HCT116 (cell line): ENCODE data around the gene CHCHD3. TPM values are rescaled to one million over a fixed set of nuclear protein-coding genes. Genes with fewer than 3 reads are reported as not detected.

ENCODE experiments used
- ATAC-seq: fragments of 200-7000 bp; cut with Tn5 transposase; 2 replicates; pipeline ENCODE4 v1.9.1; 2020; ENCODE audit warnings: mild to moderate bottlenecking, moderate library complexity
- BruUV-seq: library from RNA; stranded (reverse); fragments of 400-500 nt; replicated peaks from 2 replicates; lab custom pipeline; 2021; lab: Mats Ljungman, UMichigan
- CTCF ChIA-PET: fragments of 300-600 bp; sonication (Branson Sonifier 250); formaldehyde crosslinking; loops from one replicate; lab custom pipeline; 2021; ENCODE audit warnings: antibody characterized with exemption; lab: Charles Lee
- POLR2A ChIA-PET: fragments of 300-600, 350-600 bp; sonication (Branson Sonifier 250); formaldehyde crosslinking; loops from one replicate; lab custom pipeline; 2021; ENCODE audit warnings: antibody characterized with exemption; lab: Charles Lee
- RAD21 ChIA-PET, 2 experiments: fragments of 300-600 bp; sonication (Branson Sonifier 250); formaldehyde crosslinking; loops; one replicate each; lab custom pipeline; 2023; ENCODE audit warnings: low total read pairs in 2 of 2; ENCODE audit not compliant: uncharacterized antibody in 2 of 2, unreplicated experiment in 2 of 2, low non-redundant PET in 1 of 2; lab: Charles Lee
- DNase-seq: peaks from one replicate; pipeline ENCODE4 v3.0.0-alpha.2; 2010; ENCODE audit warnings: low read depth, low spot score
- H2AFZ ChIP-seq: fragments of 200-600 bp; shearing (Covaris generic), sonication (generic); 2 replicates; pipeline ENCODE4 v1.6.1; 2017; ENCODE audit warnings: low read depth, mixed run types, mixed read lengths, antibody characterized with exemption, low read length; ENCODE audit not compliant: poor library complexity, severe bottlenecking
- H3K27ac ChIP-seq: 2 replicates; pipeline ENCODE4 v1.5.1; 2012; ENCODE audit warnings: low read depth, low read length
- H3K27me3 ChIP-seq: fragments of 200-600 bp; sonication (generic); 2 replicates; pipeline ENCODE4 v1.6.1; 2016; ENCODE audit warnings: mixed run types, low read length, mixed read lengths; ENCODE audit not compliant: insufficient read depth
- H3K36me3 ChIP-seq, 2 experiments: fragments of 200-500 bp in 1 of 2; fragments of 200-600 bp in 1 of 2; sonication (Bioruptor generic) in 1 of 2; sonication (generic) in 1 of 2; 2 replicates each; pipeline versions ENCODE4 v1.5.1 to v1.6.1; 2014 to 2016; ENCODE audit warnings: low read length in 2 of 2, inconsistent platforms in 1 of 2, mixed read lengths in 1 of 2, mixed run types in 1 of 2; ENCODE audit not compliant: insufficient read depth in 2 of 2, control insufficient read depth in 1 of 2
- H3K4me1 ChIP-seq, 2 experiments: fragments of 200-600 bp in 1 of 2; sonication (generic) in 1 of 2; 2 replicates each; pipeline versions ENCODE4 v1.5.1 to v1.6.1; 2012 to 2017; ENCODE audit warnings: low read length in 2 of 2, inconsistent platforms in 1 of 2, mild to moderate bottlenecking in 1 of 2, mixed read lengths in 1 of 2, mixed run types in 1 of 2, moderate library complexity in 1 of 2; ENCODE audit not compliant: insufficient read depth in 2 of 2, control insufficient read depth in 1 of 2
- H3K4me2 ChIP-seq: fragments of 200-600 bp; sonication (generic); 2 replicates; pipeline ENCODE4 v1.6.1; 2017; ENCODE audit warnings: mixed run types, low read length, mixed read lengths
- H3K4me3 ChIP-seq, 2 experiments: fragments of 200-600 bp in 1 of 2; sonication (generic) in 1 of 2; replicated peaks in 1 of 2; 2 replicates each; pipeline ENCODE4 v1.5.1; 2011 to 2016; ENCODE audit warnings: low read length in 2 of 2, control low read depth in 1 of 2, low read depth in 1 of 2, mild to moderate bottlenecking in 1 of 2, mixed read lengths in 1 of 2, mixed run types in 1 of 2
- H3K79me2 ChIP-seq: fragments of 200-600 bp; sonication (generic); 2 replicates; pipeline ENCODE4 v1.6.1; 2017; ENCODE audit warnings: mild to moderate bottlenecking, mixed run types, low read length, moderate library complexity, mixed read lengths; ENCODE audit not compliant: insufficient read depth
- H3K9ac ChIP-seq: fragments of 200-600 bp; sonication (generic); 2 replicates; pipeline ENCODE4 v1.6.1; 2016; ENCODE audit warnings: low read length, mixed read lengths
- H3K9me2 ChIP-seq: fragments of 200-600 bp; sonication (generic), shearing (Covaris generic); 2 replicates; pipeline ENCODE4 v1.6.1; 2017; ENCODE audit warnings: mixed run types, mild to moderate bottlenecking, moderate library complexity; ENCODE audit not compliant: insufficient read depth
- H3K9me3 ChIP-seq, 2 experiments: fragments of 200-500 bp in 1 of 2; fragments of 200-600 bp in 1 of 2; sonication (Bioruptor generic) in 1 of 2; sonication (generic) in 1 of 2; 2 replicates each; pipeline ENCODE4 v1.6.1; 2014 to 2017; ENCODE audit warnings: low read length in 2 of 2, mixed read lengths in 2 of 2, inconsistent platforms in 1 of 2, low read depth in 1 of 2, mild to moderate bottlenecking in 1 of 2, mixed run types in 1 of 2, moderate library complexity in 1 of 2; ENCODE audit not compliant: control insufficient read depth in 1 of 2, insufficient read depth in 1 of 2
- H4K20me1 ChIP-seq: fragments of 200-600 bp; sonication (generic), shearing (Covaris generic); 2 replicates; pipeline ENCODE4 v1.6.1; 2017; ENCODE audit warnings: mixed run types, mild to moderate bottlenecking, moderate library complexity; ENCODE audit not compliant: insufficient read depth
- CEBPB ChIP-seq: IDR thresholded peaks from 2 replicates; pipeline ENCODE4 v1.6.1; 2012; ENCODE audit warnings: low read depth
- CTCF ChIP-seq, 3 experiments: fragments of 200-600 bp in 1 of 3; sonication (generic) in 1 of 3; IDR thresholded peaks in 2 of 3; conservative IDR thresholded peaks in 1 of 3; 2 replicates each; pipeline ENCODE4 v1.5.1; 2012 to 2017; ENCODE audit warnings: low read depth in 2 of 3, low read length in 2 of 3, antibody characterized with exemption in 1 of 3, borderline replicate concordance in 1 of 3, control low read depth in 1 of 3, mild to moderate bottlenecking in 1 of 3, mixed read lengths in 1 of 3, mixed run types in 1 of 3, moderate library complexity in 1 of 3; ENCODE audit not compliant: insufficient read depth in 1 of 3
- EZH2phosphoT487 ChIP-seq: fragments of 200-600 bp; IDR thresholded peaks from 2 replicates; pipeline ENCODE4 v1.6.1; 2018; ENCODE audit warnings: antibody characterized with exemption, borderline replicate concordance
- FOSL1 ChIP-seq: IDR thresholded peaks from 2 replicates; pipeline ENCODE4 v1.6.1; 2012; ENCODE audit warnings: low read depth
- MAX ChIP-seq: IDR thresholded peaks from 2 replicates; pipeline ENCODE4 v1.6.1; 2012
- POLR2A ChIP-seq: IDR thresholded peaks from 2 replicates; pipeline ENCODE4 v1.7.0; 2011; ENCODE audit warnings: borderline replicate concordance; ENCODE audit not compliant: insufficient read depth, insufficient read length; ENCODE audit errors: extremely low read depth
- SRF ChIP-seq: IDR thresholded peaks from 2 replicates; pipeline ENCODE4 v1.6.1; 2012; ENCODE audit warnings: low read depth
- YY1 ChIP-seq: IDR thresholded peaks from 2 replicates; pipeline ENCODE4 v1.6.1; 2011; ENCODE audit warnings: low read length, low read depth, moderate library complexity, mild to moderate bottlenecking; ENCODE audit not compliant: insufficient replicate concordance; ENCODE audit errors: extremely low read depth
- ZBTB33 ChIP-seq: IDR thresholded peaks from 2 replicates; pipeline ENCODE4 v1.6.1; 2011; ENCODE audit warnings: mild to moderate bottlenecking, low read length, moderate library complexity; ENCODE audit not compliant: insufficient replicate concordance; ENCODE audit errors: extremely low read depth
- ZFX ChIP-seq: fragments of 450-650 bp; IDR thresholded peaks from 2 replicates; pipeline ENCODE4 v1.6.1; 2017
- ZNF274 ChIP-seq: fragments of 200-500 bp; sonication (Bioruptor generic); IDR thresholded peaks from 2 replicates; pipeline ENCODE4 v1.6.1; 2014; ENCODE audit warnings: mild to moderate bottlenecking, low read depth, low read length, inconsistent platforms
- intact Hi-C: fragments of 100-400 bp; cut with micrococcal nuclease; formaldehyde crosslinking; loops from 2 replicates; pipeline ENCODE4 v1.10.0; 2022
- total RNA-seq: library from RNA; stranded (reverse); gene quantifications from one replicate; pipeline ENCODE4 v1.2.1, GENCODE V29; 2021; ENCODE audit not compliant: unreplicated experiment
- TF ChIP-seq, protein P1 (sequence below): IDR thresholded peaks from 2 replicates; pipeline ENCODE4 v1.6.1; 2012

Gene CHCHD3
- total RNA-seq, 1 experiment from 2014 or later, result 73.5 TPM

DNA sequence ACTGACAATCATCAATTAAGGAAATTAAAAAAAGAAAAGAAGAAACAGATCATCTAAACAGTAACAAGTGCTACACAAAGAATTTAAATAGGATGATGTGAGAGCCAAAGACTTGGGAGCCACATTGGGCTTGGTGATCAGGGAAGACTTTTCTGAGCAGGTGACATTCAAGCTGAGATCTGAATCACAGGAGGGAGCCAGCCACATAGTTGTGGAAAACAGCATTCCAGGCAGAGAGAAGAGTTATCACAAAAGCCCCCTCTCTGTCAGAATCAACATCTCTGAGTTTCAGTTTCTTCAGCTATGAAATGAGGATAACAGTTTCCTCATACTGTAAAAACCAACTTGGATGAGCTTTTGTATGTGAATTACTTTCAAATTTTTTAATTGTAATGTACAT is 336.4 kb downstream of the CHCHD3 start:
- CTCF ChIA-PET, result no interaction called here
- intact Hi-C loops, result no loop called here

GRCh38 chr7:132743974-132744373 is 337.9 kb downstream of the CHCHD3 start:
- ChIA-PET CTCF (no interaction called here), RAD21 (no interaction called here), POLR2A (no interaction called here)
- no peak overlapping the region for H3K4me2 ChIP-seq
- no peaks in the 10 kb centered on the region for H3K9me2 ChIP-seq
- H3K4me1 ChIP-seq, result no peaks in the 10 kb centered on the region
- intact Hi-C loops, result no loop called here
- DNase-seq (no peak), ATAC-seq (no peak)
- no peak overlapping the region for H3K9ac ChIP-seq
- peaks cover 0 to 6% of the 10 kb centered on the region in 2 experiments; a peak in 2 of 4 replicates for H3K9me3 ChIP-seq
- H3K4me3 ChIP-seq, result no peak overlapping the region
- TF ChIP-seq, protein P1, sequence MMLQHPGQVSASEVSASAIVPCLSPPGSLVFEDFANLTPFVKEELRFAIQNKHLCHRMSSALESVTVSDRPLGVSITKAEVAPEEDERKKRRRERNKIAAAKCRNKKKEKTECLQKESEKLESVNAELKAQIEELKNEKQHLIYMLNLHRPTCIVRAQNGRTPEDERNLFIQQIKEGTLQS, result no peak
- no peak for TF ChIP-seq CEBPB
- TF ChIP-seq YY1, result no peak
- TF ChIP-seq SRF, result no peak
- no peak for TF ChIP-seq POLR2A
- TF ChIP-seq MAX, result no peak
- TF ChIP-seq ZNF274, result no peak
- no peak for TF ChIP-seq EZH2phosphoT487
- no peak for TF ChIP-seq CTCF (IDR thresholded peaks at IDR 0.05 in 2 of 3, conservative IDR thresholded peaks at IDR 0.05 in 1 of 3; ENCODE audit: borderline replicate concordance in 1 of 3, insufficient read depth in 1 of 3, low read depth in 2 of 3, low read length in 2 of 3)
- TF ChIP-seq FOSL1, result no peak
- peaks cover 17% of the 10 kb centered on the region; the same call in 1 of the 2 replicates for H3K27me3 ChIP-seq
- H3K79me2 ChIP-seq, result no peaks in the 10 kb centered on the region
- H2AFZ ChIP-seq, result no peak overlapping the region
- BruUV-seq, result no TSS peak
- no peaks in the 10 kb centered on the region for H4K20me1 ChIP-seq
- no peaks in the 10 kb centered on the region for H3K36me3 ChIP-seq
- no peak overlapping the region for H3K27ac ChIP-seq

More for the DNA sequence above, 336.4 kb downstream of the CHCHD3 start:
- H3K9me2 ChIP-seq, result no peaks in the 10 kb centered on the region
- H3K4me2 ChIP-seq, result no peak overlapping the region
- H3K27ac ChIP-seq, result no peak overlapping the region
- no peak overlapping the region for H3K4me3 ChIP-seq
- no peak for DNase-seq
- RAD21 ChIA-PET, result no interaction called here
- peaks cover 0 to 6% of the 10 kb centered on the region in 2 experiments; a peak in 2 of 4 replicates for H3K9me3 ChIP-seq
- TF ChIP-seq ZBTB33 (no peak), ZFX (no peak)
- TF ChIP-seq, all 23 proteins: peak for 0
- POLR2A ChIA-PET, result no interaction called here
- no peaks in the 10 kb centered on the region for H4K20me1 ChIP-seq
- no peaks in the 10 kb centered on the region for H3K36me3 ChIP-seq
- H2AFZ ChIP-seq, result no peak overlapping the region
- BruUV-seq, result no TSS peak
- no peaks in the 10 kb centered on the region for H3K4me1 ChIP-seq
- no peaks in the 10 kb centered on the region for H3K79me2 ChIP-seq
- ATAC-seq, result no peak
- H3K27me3 ChIP-seq, result peaks cover 9% of the 10 kb centered on the region; the same call in 1 of the 2 replicates
- no peak overlapping the region for H3K9ac ChIP-seq
